PFSK-1 (cell line): Measurements from ENCODE around the gene IL7R.

Experiments used
- FOXP2 ChIP-seq: optimal IDR thresholded peaks from 2 replicates; pipeline ENCODE3; 2011; ENCODE audit warnings: borderline replicate concordance, control low read depth, inconsistent platforms; ENCODE audit not compliant: insufficient read depth; ENCODE audit errors: extremely low read length, extremely low read depth
- POLR2AphosphoS5 ChIP-seq: IDR thresholded peaks from 2 replicates; pipeline ENCODE4 v1.6.1; 2012; ENCODE audit warnings: low read depth, mild to moderate bottlenecking, control low read depth, low read length, moderate library complexity
- SIN3A ChIP-seq: IDR thresholded peaks from 2 replicates; pipeline ENCODE4 v1.6.1; 2012; ENCODE audit warnings: mild to moderate bottlenecking, low read length, moderate library complexity, borderline replicate concordance; ENCODE audit not compliant: insufficient read depth
- TAF1 ChIP-seq: IDR thresholded peaks from 2 replicates; pipeline ENCODE4 v1.6.1; 2012; ENCODE audit warnings: low read length, control low read depth, borderline replicate concordance; ENCODE audit not compliant: insufficient read depth
- TF ChIP-seq, protein P1 (sequence below), 2 experiments: IDR thresholded peaks; 2 replicates each; pipeline versions ENCODE4 v1.6.1 to v1.8.0; 2011 to 2012; ENCODE audit warnings: low read depth in 2 of 2, low read length in 2 of 2, control low read depth in 1 of 2, inconsistent platforms in 1 of 2, mild to moderate bottlenecking in 1 of 2, moderate library complexity in 1 of 2; ENCODE audit not compliant: insufficient read depth in 1 of 2

Gene IL7R

DNA sequence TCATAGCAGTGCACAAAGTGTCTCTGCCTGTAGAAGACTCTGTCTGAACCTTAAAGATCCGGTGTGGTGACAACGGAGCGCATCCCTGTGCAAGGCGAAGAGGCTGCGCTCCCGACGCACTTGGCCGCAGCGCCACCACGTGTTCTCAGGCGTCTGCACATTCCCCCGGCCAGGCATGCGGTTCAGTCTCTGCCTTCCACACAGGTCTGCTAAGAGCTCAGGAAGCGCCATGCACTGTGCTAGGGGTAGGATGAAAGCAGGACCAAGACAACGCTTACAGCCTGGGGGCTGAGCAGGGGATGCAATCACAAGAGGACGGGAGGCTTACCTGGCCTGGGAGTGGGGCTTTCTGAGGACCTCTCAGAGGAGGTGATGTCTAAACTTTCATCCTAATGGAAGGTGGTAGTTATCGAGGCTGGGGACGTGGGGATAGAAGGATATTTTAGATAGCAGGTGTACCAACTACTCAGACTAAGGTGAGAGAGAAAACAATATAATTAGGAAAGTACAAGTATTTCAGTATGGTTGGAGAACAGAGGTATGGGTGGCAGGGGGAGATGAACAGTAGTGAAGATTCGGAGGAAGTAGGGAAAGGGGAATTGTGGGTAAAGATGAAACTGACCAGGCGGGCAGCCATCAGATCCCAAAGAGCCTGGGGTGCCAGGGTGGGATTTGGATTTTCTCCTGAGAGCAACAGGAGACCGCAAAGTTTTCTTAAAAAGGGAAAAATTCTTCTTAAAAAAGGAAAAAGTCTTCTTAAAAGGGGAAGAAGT is 68.4 kb downstream of the IL7R start:
- no peak for TF ChIP-seq POLR2AphosphoS5
- TF ChIP-seq SIN3A, result no peak
- peak; percentile 81 for TF ChIP-seq FOXP2
- no peak for TF ChIP-seq TAF1
- TF ChIP-seq, protein P1, sequence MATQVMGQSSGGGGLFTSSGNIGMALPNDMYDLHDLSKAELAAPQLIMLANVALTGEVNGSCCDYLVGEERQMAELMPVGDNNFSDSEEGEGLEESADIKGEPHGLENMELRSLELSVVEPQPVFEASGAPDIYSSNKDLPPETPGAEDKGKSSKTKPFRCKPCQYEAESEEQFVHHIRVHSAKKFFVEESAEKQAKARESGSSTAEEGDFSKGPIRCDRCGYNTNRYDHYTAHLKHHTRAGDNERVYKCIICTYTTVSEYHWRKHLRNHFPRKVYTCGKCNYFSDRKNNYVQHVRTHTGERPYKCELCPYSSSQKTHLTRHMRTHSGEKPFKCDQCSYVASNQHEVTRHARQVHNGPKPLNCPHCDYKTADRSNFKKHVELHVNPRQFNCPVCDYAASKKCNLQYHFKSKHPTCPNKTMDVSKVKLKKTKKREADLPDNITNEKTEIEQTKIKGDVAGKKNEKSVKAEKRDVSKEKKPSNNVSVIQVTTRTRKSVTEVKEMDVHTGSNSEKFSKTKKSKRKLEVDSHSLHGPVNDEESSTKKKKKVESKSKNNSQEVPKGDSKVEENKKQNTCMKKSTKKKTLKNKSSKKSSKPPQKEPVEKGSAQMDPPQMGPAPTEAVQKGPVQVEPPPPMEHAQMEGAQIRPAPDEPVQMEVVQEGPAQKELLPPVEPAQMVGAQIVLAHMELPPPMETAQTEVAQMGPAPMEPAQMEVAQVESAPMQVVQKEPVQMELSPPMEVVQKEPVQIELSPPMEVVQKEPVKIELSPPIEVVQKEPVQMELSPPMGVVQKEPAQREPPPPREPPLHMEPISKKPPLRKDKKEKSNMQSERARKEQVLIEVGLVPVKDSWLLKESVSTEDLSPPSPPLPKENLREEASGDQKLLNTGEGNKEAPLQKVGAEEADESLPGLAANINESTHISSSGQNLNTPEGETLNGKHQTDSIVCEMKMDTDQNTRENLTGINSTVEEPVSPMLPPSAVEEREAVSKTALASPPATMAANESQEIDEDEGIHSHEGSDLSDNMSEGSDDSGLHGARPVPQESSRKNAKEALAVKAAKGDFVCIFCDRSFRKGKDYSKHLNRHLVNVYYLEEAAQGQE (IDR thresholded peaks at IDR 0.05; ENCODE audit: insufficient read depth in 1 of 2, low read depth in 2 of 2, low read length in 2 of 2), result no peak

DNA sequence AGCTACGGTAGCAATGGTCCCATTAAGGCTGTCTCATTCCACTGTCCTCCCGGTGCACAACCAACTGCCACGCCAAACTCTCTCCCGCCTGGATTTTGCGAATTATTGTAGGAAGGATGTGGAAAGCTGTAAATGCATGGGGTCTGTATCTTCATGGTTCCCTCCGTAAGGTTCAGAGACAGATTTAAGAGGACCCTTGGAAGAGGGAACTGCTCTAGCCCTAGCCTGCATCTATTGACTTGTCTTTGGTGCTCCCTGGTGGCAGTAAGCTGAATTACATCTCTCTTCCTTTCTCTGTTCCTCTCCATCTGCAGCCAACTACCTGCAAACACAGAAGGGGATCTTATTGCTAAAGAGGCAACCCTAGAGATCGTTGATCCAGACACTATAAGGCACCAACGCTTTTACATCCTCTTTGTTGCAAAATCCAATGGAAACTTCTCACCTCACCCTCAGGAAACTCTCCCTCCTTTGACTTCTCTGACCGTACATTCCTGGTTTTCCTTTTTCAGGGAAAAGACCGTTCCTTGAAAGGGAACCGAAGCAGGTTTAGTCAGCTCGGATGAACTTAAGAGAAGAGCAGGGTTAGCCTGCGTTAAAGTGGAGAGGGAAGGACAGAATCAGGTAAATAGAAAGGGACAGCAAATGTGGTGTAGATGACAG is 69.8 kb downstream of the IL7R start:
- TF ChIP-seq, protein P1 (IDR thresholded peaks at IDR 0.05; ENCODE audit: insufficient read depth in 1 of 2, low read depth in 2 of 2, low read length in 2 of 2), result no peak
- TF ChIP-seq FOXP2 (no peak), SIN3A (no peak), POLR2AphosphoS5 (no peak), TAF1 (no peak)
